H1 (cell line): ENCODE results near the gene BROX. TPM values are rescaled to one million over a fixed set of nuclear protein-coding genes. Genes with fewer than 3 reads are reported as not detected.

Experiments
- CTCF ChIA-PET: fragments of 300-600 bp; sonication (Branson Sonifier 250); formaldehyde crosslinking; loops from one replicate; lab custom pipeline; 2021; ENCODE audit not compliant: partially characterized antibody; lab: Charles Lee
- POLR2A ChIA-PET: fragments of 300-600 bp; sonication (Branson Sonifier 250); formaldehyde crosslinking; loops from one replicate; lab custom pipeline; 2021; ENCODE audit warnings: inconsistent platforms; ENCODE audit not compliant: partially characterized antibody; lab: Charles Lee
- DNase-seq, 2 experiments: peaks; one replicate each; pipeline versions ENCODE4 v3.0.0 to v3.0.0-alpha.2; 2010 to 2022; ENCODE audit warnings: low spot score in 2 of 2, low read depth in 1 of 2, mixed read lengths in 1 of 2
- FAIRE-seq: peaks from 2 replicates; lab custom pipeline; 2011; peaks lifted over from hg19 to GRCh38; lab: Jason Lieb, UNC
- H2AFZ ChIP-seq: 2 replicates; pipeline ENCODE4 v1.8.1; 2012; ENCODE audit warnings: low read length, inconsistent platforms
- H2AK5ac ChIP-seq: 2 replicates; pipeline ENCODE4 v1.6.1; 2013; ENCODE audit warnings: low read depth, low read length
- H2BK120ac ChIP-seq: replicated peaks from 2 replicates; pipeline ENCODE3; 2013; ENCODE audit warnings: low read depth, low read length, inconsistent platforms
- H2BK12ac ChIP-seq: 2 replicates; pipeline ENCODE4 v1.6.1; 2013; ENCODE audit warnings: low read depth, low read length
- H2BK15ac ChIP-seq: 2 replicates; pipeline ENCODE4 v1.6.1; 2013; ENCODE audit warnings: low read length
- H2BK20ac ChIP-seq: 2 replicates; pipeline ENCODE4 v1.6.1; 2013; ENCODE audit warnings: low read length
- H2BK5ac ChIP-seq: 2 replicates; pipeline ENCODE4 v1.6.1; 2013; ENCODE audit warnings: low read depth, low read length
- H3K14ac ChIP-seq: 2 replicates; pipeline ENCODE4 v1.6.1; 2013; ENCODE audit warnings: inconsistent platforms; ENCODE audit not compliant: insufficient read length
- H3K18ac ChIP-seq: 2 replicates; pipeline ENCODE4 v1.6.1; 2013; ENCODE audit warnings: low read length; ENCODE audit errors: extremely low read depth
- H3K23ac ChIP-seq: 2 replicates; pipeline ENCODE4 v1.6.1; 2013; ENCODE audit warnings: inconsistent platforms; ENCODE audit not compliant: insufficient read length
- H3K23me2 ChIP-seq: 2 replicates; pipeline ENCODE4 v1.6.1; 2013; ENCODE audit warnings: low read depth, low read length
- H3K27ac ChIP-seq: 2 replicates; pipeline ENCODE4 v1.6.1; 2011; ENCODE audit warnings: low read depth, low read length, inconsistent platforms
- H3K27me3 ChIP-seq, 4 experiments: replicated peaks in 1 of 4; 1 replicate in 1 of 4; 2 replicates in 3 of 4; pipeline versions ENCODE4 v1.6.1 to v1.8.1; 2011 to 2013; ENCODE audit warnings: low read length in 3 of 4, mild to moderate bottlenecking in 3 of 4, inconsistent platforms in 2 of 4, mixed read lengths in 2 of 4, moderate library complexity in 1 of 4; ENCODE audit not compliant: control insufficient read depth in 3 of 4, insufficient read depth in 3 of 4; ENCODE audit errors: extremely low read depth in 1 of 4
- H3K36me3 ChIP-seq, 4 experiments: 2 replicates each; pipeline versions ENCODE4 v1.6.1 to v1.8.1; 2011 to 2013; ENCODE audit warnings: mild to moderate bottlenecking in 4 of 4, low read length in 3 of 4, moderate library complexity in 2 of 4, control low read depth in 1 of 4, inconsistent platforms in 1 of 4; ENCODE audit not compliant: insufficient read depth in 4 of 4, control insufficient read depth in 2 of 4
- H3K4ac ChIP-seq: replicated peaks from 2 replicates; pipeline ENCODE3; 2013; ENCODE audit warnings: low read length, low read depth, mixed read lengths, inconsistent platforms; ENCODE audit not compliant: insufficient read length
- H3K4me1 ChIP-seq, 4 experiments: replicated peaks in 1 of 4; 1 replicate in 1 of 4; 2 replicates in 3 of 4; pipeline versions ENCODE4 v1.6.1 to v1.8.1; 2011 to 2013; ENCODE audit warnings: low read length in 3 of 4, inconsistent platforms in 2 of 4, mixed read lengths in 1 of 4; ENCODE audit not compliant: insufficient read depth in 4 of 4, control insufficient read depth in 3 of 4
- H3K4me2 ChIP-seq, 2 experiments: 2 replicates each; pipeline versions ENCODE4 v1.6.1 to v1.8.1; 2011 to 2013; ENCODE audit warnings: low read depth in 2 of 2, low read length in 2 of 2, control low read depth in 1 of 2, inconsistent platforms in 1 of 2, mild to moderate bottlenecking in 1 of 2; ENCODE audit not compliant: insufficient read depth in 1 of 2
- H3K4me3 ChIP-seq, 4 experiments: fragments of 200-600, 300-600 bp in 1 of 4; sonication (generic), shearing (Covaris generic), sonication (Bioruptor Twin) in 1 of 4; 2 replicates each; pipeline versions ENCODE4 v1.5.1 to v1.8.1; 2011 to 2016; ENCODE audit warnings: low read length in 4 of 4, low read depth in 3 of 4, control low read depth in 2 of 4, inconsistent platforms in 2 of 4, mild to moderate bottlenecking in 2 of 4, mixed read lengths in 1 of 4, moderate library complexity in 1 of 4; ENCODE audit not compliant: insufficient read depth in 2 of 4; ENCODE audit errors: extremely low read depth in 1 of 4
- H3K56ac ChIP-seq: replicated peaks from 2 replicates; pipeline ENCODE3; 2013; ENCODE audit warnings: low read depth, mild to moderate bottlenecking, mixed read lengths, low read length, inconsistent platforms; ENCODE audit not compliant: insufficient read length
- H3K79me1 ChIP-seq: 2 replicates; pipeline ENCODE4 v1.6.1; 2013; ENCODE audit warnings: low read depth, low read length, control low read depth
- H3K79me2 ChIP-seq, 2 experiments: 2 replicates each; pipeline versions ENCODE4 v1.6.1 to v1.8.1; 2012 to 2013; ENCODE audit warnings: low read length in 2 of 2, mild to moderate bottlenecking in 2 of 2, inconsistent platforms in 1 of 2; ENCODE audit not compliant: insufficient read depth in 2 of 2, control insufficient read depth in 1 of 2
- H3K9ac ChIP-seq, 4 experiments: replicated peaks in 1 of 4; 1 replicate in 1 of 4; 2 replicates in 3 of 4; pipeline versions ENCODE4 v1.6.1 to v1.8.1; 2011 to 2013; ENCODE audit warnings: low read depth in 3 of 4, low read length in 3 of 4, control low read depth in 2 of 4, mild to moderate bottlenecking in 2 of 4, moderate library complexity in 2 of 4, inconsistent platforms in 1 of 4; ENCODE audit errors: extremely low read depth in 1 of 4
- H3K9me3 ChIP-seq, 2 experiments: 2 replicates each; pipeline versions ENCODE4 v1.6.1 to v1.8.1; 2012 to 2013; ENCODE audit warnings: mild to moderate bottlenecking in 2 of 2, moderate library complexity in 2 of 2, control low read depth in 1 of 2, inconsistent platforms in 1 of 2, low read depth in 1 of 2, low read length in 1 of 2, mixed read lengths in 1 of 2; ENCODE audit not compliant: insufficient read depth in 2 of 2
- H4K20me1 ChIP-seq, 2 experiments: replicated peaks in 1 of 2; 2 replicates each; pipeline versions ENCODE3 to v1.8.1; 2011 to 2013; ENCODE audit warnings: inconsistent platforms in 2 of 2, low read length in 2 of 2, mild to moderate bottlenecking in 1 of 2; ENCODE audit not compliant: insufficient read depth in 2 of 2, control insufficient read depth in 1 of 2
- H4K5ac ChIP-seq: 2 replicates; pipeline ENCODE4 v1.6.1; 2013; ENCODE audit warnings: low read length, low read depth, mixed read lengths, inconsistent platforms; ENCODE audit not compliant: insufficient read length
- H4K8ac ChIP-seq: 2 replicates; pipeline ENCODE4 v1.8.0; 2013; ENCODE audit warnings: mild to moderate bottlenecking, moderate library complexity, low read length, inconsistent platforms; ENCODE audit not compliant: insufficient read depth; ENCODE audit errors: extremely low read depth
- H4K91ac ChIP-seq: replicated peaks from 2 replicates; pipeline ENCODE3; 2013; ENCODE audit warnings: low read length, mixed read lengths, inconsistent platforms; ENCODE audit not compliant: insufficient read length
- CHD1 ChIP-seq: IDR thresholded peaks from 2 replicates; pipeline ENCODE4 v1.6.1; 2012; ENCODE audit warnings: low read depth, low read length, improper control_type of control experiment
- CTBP2 ChIP-seq: IDR thresholded peaks from 2 replicates; pipeline ENCODE4 v1.7.0; 2011; ENCODE audit warnings: borderline replicate concordance, mild to moderate bottlenecking, moderate library complexity, mixed read lengths, low read length; ENCODE audit not compliant: insufficient read depth, insufficient read length
- EGR1 ChIP-seq: IDR thresholded peaks from 2 replicates; pipeline ENCODE4 v1.6.1; 2011; ENCODE audit warnings: low read depth, low read length, borderline replicate concordance
- EZH2 ChIP-seq: fragments of 200-600 bp; sonication (generic); IDR thresholded peaks from 2 replicates; pipeline ENCODE4 v1.7.1; 2012; ENCODE audit warnings: low read depth, mild to moderate bottlenecking, moderate library complexity, low read length, inconsistent platforms; ENCODE audit not compliant: severe bottlenecking
- TAF7 ChIP-seq: optimal IDR thresholded peaks from 2 replicates; pipeline ENCODE3; 2011; ENCODE audit warnings: low read depth, mild to moderate bottlenecking, inconsistent platforms, low read length, moderate library complexity, borderline replicate concordance
- WGBS, 2 experiments: shearing (Covaris generic) in 1 of 2; methylation state at CpG; one replicate each; pipeline versions ENCODE4 v1.1.6 to v1.1.7; 2013 to 2015; ENCODE audit warnings: low lambda C conversion rate in 2 of 2, mixed read lengths in 2 of 2, inconsistent platforms in 1 of 2, low coverage in 1 of 2, missing lambda C conversion rate in 1 of 2; ENCODE audit not compliant: insufficient replicate concordance in 2 of 2, insufficient coverage in 1 of 2, insufficient read length in 1 of 2; ENCODE audit errors: extremely low coverage in 1 of 2, missing lambda C conversion rate in 1 of 2; 5-methylcytosine and 5-hydroxymethylcytosine counted together
- polyA plus RNA-seq, 7 experiments: library from polyadenylated mRNA; depleted of rRNA in 3 of 7; stranded (reverse) in 5 of 7; unstranded in 2 of 7; fragments of >200 nt in 5 of 7; fragments of 200-250 nt in 2 of 7; gene quantifications; 1 replicate in 5 of 7; 2 replicates in 1 of 7; 4 replicates in 1 of 7; pipeline versions ENCODE4 v1.2.1 to v1.2.3, GENCODE V29; 2011 to 2013; ENCODE audit warnings: missing spikeins in 2 of 7, mixed read lengths in 2 of 7
- total RNA-seq: library from RNA; stranded (reverse); fragmentation: NEBNext Ultra II Directional; extraction: Animal tissue kit (Norgen Biotek cat#: 25700); gene quantifications from 2 replicates; pipeline ENCODE4 v1.2.1, GENCODE V29; 2021

The BROX gene
- total and polyA plus RNA-seq, 2 of the 8 experiments (the other 6 are each of a cell fraction or from before 2014, with no cell fraction given): 3.8 to 26.7 TPM

DNA sequence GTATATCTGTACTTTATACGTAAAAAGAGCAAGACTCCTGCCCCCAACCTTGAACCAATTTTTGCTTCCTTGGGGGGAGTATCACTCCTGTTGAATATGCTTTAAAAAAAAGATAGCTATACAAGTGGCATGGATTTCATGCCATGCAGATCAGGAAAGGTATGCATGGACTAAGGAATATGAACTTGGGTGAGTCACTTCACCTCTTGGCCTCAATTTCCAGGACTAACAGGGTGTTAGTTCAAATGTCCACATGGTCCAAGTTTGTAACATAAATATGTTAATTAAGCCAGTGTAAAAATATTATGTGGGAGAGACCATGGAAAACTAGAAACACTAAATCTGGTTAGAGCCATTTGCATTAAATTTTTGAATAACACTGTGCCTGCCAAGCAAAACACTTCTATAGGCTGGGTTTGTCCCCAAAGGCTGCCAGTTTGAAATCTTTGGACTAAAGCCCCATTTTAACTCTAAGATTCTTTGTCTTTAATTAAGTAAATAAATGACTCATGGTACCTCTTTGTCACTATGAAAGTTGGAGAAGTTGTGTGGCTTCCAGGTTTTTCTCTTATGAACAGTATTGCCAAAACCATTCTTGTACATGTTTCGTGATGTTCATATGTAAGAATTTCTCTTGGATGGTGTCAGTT is 57.7 kb downstream of the BROX start:
- Histone ChIP-seq H3K4me1 (no peaks in the 10 kb centered on the region), H2AK5ac (no peak overlapping the region), H2BK120ac (no peak overlapping the region), H3K27ac (no peak overlapping the region), H3K36me3 (no peaks in the 10 kb centered on the region), H4K20me1 (no peaks in the 10 kb centered on the region), H3K79me1 (no peaks in the 10 kb centered on the region), H3K56ac (no peak overlapping the region), H3K79me2 (no peaks in the 10 kb centered on the region), H2BK5ac (no peak overlapping the region), H3K18ac (no peak overlapping the region), H2AFZ (no peak overlapping the region), H4K8ac (no peak overlapping the region), H3K4me2 (no peak overlapping the region), H3K23ac (no peak overlapping the region), H3K27me3 (no peaks in the 10 kb centered on the region), H3K9me3 (peaks cover 15 to 21% of the 10 kb centered on the region in 2 experiments), H3K9ac (no peak overlapping the region), H3K14ac (no peak overlapping the region), H4K5ac (no peak overlapping the region), H3K4me3 (no peak overlapping the region), H2BK20ac (no peak overlapping the region), H4K91ac (no peak overlapping the region), H3K4ac (no peak overlapping the region), H2BK12ac (no peak overlapping the region), H3K23me2 (no peaks in the 10 kb centered on the region; the same call in 1 of the 2 replicates), H2BK15ac (no peak overlapping the region)
- CTCF ChIA-PET: interaction anchor here (0.8 to 2.6 kb wide), 6 partner anchors 15 to 318 kb away, joined by 3 to 17 read pairs (median 4); no protein-coding TSS in a partner anchor
- DNase-seq: no peak
- no peak for FAIRE-seq
- no peak for TF ChIP-seq EGR1
- TF ChIP-seq CTBP2: no peak
- TF ChIP-seq CHD1: no peak
- no peak for TF ChIP-seq EZH2
- TF ChIP-seq TAF7: no peak
- WGBS, 2 experiments: 91% methylated on average over 2 of the region's 2 CpGs; no CpG with 5 or more reads in 1 of the 2 experiments
- POLR2A ChIA-PET: no interaction called here
